ENCODE data around the gene PTPRT.

PTPRT gene

GRCh38 chr20:42775866-42776265 lies 413.8 kb downstream of the PTPRT start:
- DNase-seq: no peak

- DNase-seq: no peak
Measured at GRCh38 chr20:42775037-42775436, 414.7 kb downstream of the PTPRT start.

- no peak for DNase-seq
Measured at GRCh38 chr20:42763015-42763414, 426.7 kb downstream of the PTPRT start.

GRCh38 chr20:42756991-42757390 lies 432.7 kb downstream of the PTPRT start:
- no peak for DNase-seq

GRCh38 chr20:42754706-42755105 lies 435.0 kb downstream of the PTPRT start:
- no peak for DNase-seq

- DNase-seq: no peak
Measured at GRCh38 chr20:42752620-42753019, 437.1 kb downstream of the PTPRT start.

- no peak for DNase-seq
Measured at GRCh38 chr20:42749556-42749955, 440.1 kb downstream of the PTPRT start.

GRCh38 chr20:42747765-42748411 lies 441.8 kb downstream of the PTPRT start:
- DNase-seq: peak; percentile 87

- DNase-seq: no peak
Measured at GRCh38 chr20:42744756-42745465, 444.8 kb downstream of the PTPRT start.

GRCh38 chr20:42742926-42743325 lies 446.8 kb downstream of the PTPRT start:
- DNase-seq: no peak

- no peak for DNase-seq
Measured at GRCh38 chr20:42741906-42742305, 447.8 kb downstream of the PTPRT start.

GRCh38 chr20:42740226-42740870 lies 449.4 kb downstream of the PTPRT start:
- no peak for DNase-seq

- no peak for DNase-seq
Measured at GRCh38 chr20:42739683-42740082, 450.0 kb downstream of the PTPRT start.

GRCh38 chr20:42735539-42735938 lies 454.2 kb downstream of the PTPRT start:
- no peak for DNase-seq

GRCh38 chr20:42734660-42735368 lies 454.9 kb downstream of the PTPRT start:
- peak; percentile 35 for DNase-seq

- no peak for DNase-seq
Measured at GRCh38 chr20:42721923-42722322, 467.8 kb downstream of the PTPRT start.

- DNase-seq: peak; percentile 87
Measured at GRCh38 chr20:42714298-42715141, 475.2 kb downstream of the PTPRT start.

GRCh38 chr20:42708266-42708665 lies 481.4 kb downstream of the PTPRT start:
- no peak for DNase-seq

GRCh38 chr20:42706759-42707158 lies 482.9 kb downstream of the PTPRT start:
- peak; percentile 87 for DNase-seq

GRCh38 chr20:42705550-42705949 lies 484.2 kb downstream of the PTPRT start:
- DNase-seq: peak; percentile 29

- no peak for DNase-seq
Measured at GRCh38 chr20:42703744-42704143, 486.0 kb downstream of the PTPRT start.

GRCh38 chr20:42701948-42702347 lies 487.8 kb downstream of the PTPRT start:
- no peak for DNase-seq

GRCh38 chr20:42700372-42700771 lies 489.3 kb downstream of the PTPRT start:
- DNase-seq: no peak
